ENCODE results near the gene NAGS.
"Not testable (repeated sequence)": the region's sequence is repeated elsewhere in the genome, so short reads cannot be mapped to it uniquely, and the experiment has no call there.

Gene NAGS

GRCh38 chr17:44024853-44025252 is 20.4 kb downstream of the NAGS start:
- H3K4me3 ChIP-seq (ENCODE audit: low read length): no peak overlapping the region
- no peak for TF ChIP-seq ZNF274 (IDR thresholded peaks at IDR 0.05; ENCODE audit: low read depth, low read length)

- TF ChIP-seq ZNF274 (IDR thresholded peaks at IDR 0.05; ENCODE audit: low read depth, low read length): no peak
- no peak overlapping the region for H3K4me3 ChIP-seq (ENCODE audit: low read length)
Observed at GRCh38 chr17:44029736-44030135, 25.3 kb downstream of the NAGS start.

- TF ChIP-seq ZNF274 (IDR thresholded peaks at IDR 0.05; ENCODE audit: low read depth, low read length): no peak
- no peak overlapping the region for H3K4me3 ChIP-seq (ENCODE audit: low read length)
Observed at GRCh38 chr17:44030482-44030881, 26.1 kb downstream of the NAGS start.

GRCh38 chr17:44033861-44034408 is 29.5 kb downstream of the NAGS start:
- TF ChIP-seq ZNF274 (IDR thresholded peaks at IDR 0.05; ENCODE audit: low read depth, low read length): no peak
- no peak overlapping the region for H3K4me3 ChIP-seq (ENCODE audit: low read length)

GRCh38 chr17:44034688-44035087 is 30.3 kb downstream of the NAGS start:
- H3K4me3 ChIP-seq (ENCODE audit: low read length): not testable (repeated sequence)

- TF ChIP-seq ZNF274 (IDR thresholded peaks at IDR 0.05; ENCODE audit: low read depth, low read length): no peak
- no peak overlapping the region for H3K4me3 ChIP-seq (ENCODE audit: low read length)
Observed at GRCh38 chr17:44037471-44037870, 33.0 kb downstream of the NAGS start.

GRCh38 chr17:44038604-44039011 is 34.2 kb downstream of the NAGS start:
- TF ChIP-seq ZNF274 (IDR thresholded peaks at IDR 0.05; ENCODE audit: low read depth, low read length): no peak
- H3K4me3 ChIP-seq (ENCODE audit: low read length): no peak overlapping the region

- TF ChIP-seq ZNF274 (IDR thresholded peaks at IDR 0.05; ENCODE audit: low read depth, low read length): no peak
- no peak overlapping the region for H3K4me3 ChIP-seq (ENCODE audit: low read length)
Observed at GRCh38 chr17:44039829-44040635, 35.6 kb downstream of the NAGS start.

GRCh38 chr17:44043272-44043696 is 38.9 kb downstream of the NAGS start:
- no peak overlapping the region for H3K4me3 ChIP-seq (ENCODE audit: low read length)
- TF ChIP-seq ZNF274 (IDR thresholded peaks at IDR 0.05; ENCODE audit: low read depth, low read length): no peak

- TF ChIP-seq ZNF274 (IDR thresholded peaks at IDR 0.05; ENCODE audit: low read depth, low read length): no peak
- no peak overlapping the region for H3K4me3 ChIP-seq (ENCODE audit: low read length)
Observed at GRCh38 chr17:44044071-44044470, 39.6 kb downstream of the NAGS start.

- no peak overlapping the region for H3K4me3 ChIP-seq (ENCODE audit: low read length)
- no peak for TF ChIP-seq ZNF274 (IDR thresholded peaks at IDR 0.05; ENCODE audit: low read depth, low read length)
Observed at GRCh38 chr17:44045486-44045885, 41.1 kb downstream of the NAGS start.

GRCh38 chr17:44046893-44047292 is 42.5 kb downstream of the NAGS start:
- not testable (repeated sequence) for H3K4me3 ChIP-seq (ENCODE audit: low read length)

- no peak overlapping the region for H3K4me3 ChIP-seq (ENCODE audit: low read length)
- no peak for TF ChIP-seq ZNF274 (IDR thresholded peaks at IDR 0.05; ENCODE audit: low read depth, low read length)
Observed at GRCh38 chr17:44049294-44050060, 45.1 kb downstream of the NAGS start.

GRCh38 chr17:44053125-44053872 is 48.9 kb downstream of the NAGS start:
- no peak overlapping the region for H3K4me3 ChIP-seq (ENCODE audit: low read length)
- TF ChIP-seq ZNF274 (IDR thresholded peaks at IDR 0.05; ENCODE audit: low read depth, low read length): no peak

All from GM08714 (cell line).